Fibroblast of lung (primary cell): ENCODE data around the gene KIRREL3. TPM values are rescaled to one million over a fixed set of nuclear protein-coding genes. Genes with fewer than 3 reads are reported as not detected.

Experiments used
- DNase-seq, 2 donors: peaks; one replicate each; pipeline versions ENCODE4 v3.0.0 to v3.0.0-alpha.2; 2010; ENCODE audit warnings: low read depth in 2 of 2
- H2AFZ ChIP-seq: 2 replicates; pipeline ENCODE4 v1.5.1; 2012; ENCODE audit warnings: low read length, control low read depth, inconsistent platforms
- H3K27ac ChIP-seq: 2 replicates; pipeline ENCODE4 v1.5.1; 2011; ENCODE audit warnings: low read length, control low read depth; ENCODE audit not compliant: insufficient read depth
- H3K27me3 ChIP-seq: 2 replicates; pipeline ENCODE4 v1.5.1; 2011; ENCODE audit warnings: mild to moderate bottlenecking, low read length; ENCODE audit not compliant: control insufficient read depth, insufficient read depth
- H3K36me3 ChIP-seq: 2 replicates; pipeline ENCODE4 v1.5.1; 2011; ENCODE audit warnings: low read length; ENCODE audit not compliant: control insufficient read depth, insufficient read depth
- H3K4me1 ChIP-seq: 2 replicates; pipeline ENCODE4 v1.5.1; 2011; ENCODE audit warnings: low read length; ENCODE audit not compliant: control insufficient read depth, insufficient read depth; ENCODE audit errors: extremely low read depth
- H3K4me2 ChIP-seq: 2 replicates; pipeline ENCODE4 v1.5.1; 2011; ENCODE audit warnings: low read length, control low read depth; ENCODE audit not compliant: insufficient read depth; ENCODE audit errors: extremely low read depth
- H3K4me3 ChIP-seq, 4 experiments: fragments of 200-600 bp in 1 of 4; sonication (generic) in 1 of 4; replicated peaks in 1 of 4; 2 replicates each; pipeline ENCODE4 v1.5.1; 2011 to 2016; ENCODE audit warnings: low read length in 4 of 4, low read depth in 3 of 4, mild to moderate bottlenecking in 3 of 4, control low read depth in 2 of 4, inconsistent platforms in 1 of 4, mixed read lengths in 1 of 4; ENCODE audit not compliant: insufficient read depth in 1 of 4; ENCODE audit errors: control extremely low read depth in 1 of 4
- H3K79me2 ChIP-seq: 2 replicates; pipeline ENCODE4 v1.5.1; 2012; ENCODE audit warnings: mild to moderate bottlenecking, low read length, inconsistent platforms; ENCODE audit not compliant: control insufficient read depth, insufficient read depth
- H3K9ac ChIP-seq: 2 replicates; pipeline ENCODE4 v1.5.1; 2011; ENCODE audit warnings: mild to moderate bottlenecking, low read length, control low read depth; ENCODE audit not compliant: insufficient read depth
- H3K9me3 ChIP-seq: 2 replicates; pipeline ENCODE4 v1.5.1; 2012; ENCODE audit warnings: low read depth, low read length; ENCODE audit not compliant: control insufficient read depth, insufficient read depth
- H4K20me1 ChIP-seq: 2 replicates; pipeline ENCODE4 v1.5.1; 2011; ENCODE audit warnings: low read length; ENCODE audit not compliant: control insufficient read depth, insufficient read depth; ENCODE audit errors: extremely low read depth
- EZH2 ChIP-seq: IDR thresholded peaks from 2 replicates; pipeline ENCODE4 v1.5.1; 2012; ENCODE audit warnings: low read length, control low read depth, mild to moderate bottlenecking; ENCODE audit errors: missing control alignments
- polyA plus RNA-seq, 2 donors: library from polyadenylated mRNA; depleted of rRNA in 1 of 2; stranded (reverse) in 1 of 2; unstranded in 1 of 2; fragments of >200 nt; gene quantifications; 2 replicates each; pipeline ENCODE4 v1.2.1, GENCODE V29; 2011 to 2012; ENCODE audit warnings: missing spikeins in 1 of 2
- total RNA-seq: library from RNA; depleted of rRNA; stranded (reverse); fragments of >200 nt; gene quantifications from 2 replicates; pipeline ENCODE4 v1.2.1, GENCODE V29; 2014
- TF ChIP-seq, protein P1 (sequence below), 2 donors: IDR thresholded peaks in 1 of 2; conservative IDR thresholded peaks in 1 of 2; 1 replicate in 1 of 2; 2 replicates in 1 of 2; pipeline ENCODE4 v1.5.1; 2011 to 2012; ENCODE audit warnings: low read length in 2 of 2, control low read depth in 1 of 2, inconsistent platforms in 1 of 2, low read depth in 1 of 2, mild to moderate bottlenecking in 1 of 2

Gene KIRREL3
- total and polyA plus RNA-seq, 2 donors (not counting 1 experiment from before 2014, with no cell fraction given) = 2.8 to 6.1 TPM

DNA sequence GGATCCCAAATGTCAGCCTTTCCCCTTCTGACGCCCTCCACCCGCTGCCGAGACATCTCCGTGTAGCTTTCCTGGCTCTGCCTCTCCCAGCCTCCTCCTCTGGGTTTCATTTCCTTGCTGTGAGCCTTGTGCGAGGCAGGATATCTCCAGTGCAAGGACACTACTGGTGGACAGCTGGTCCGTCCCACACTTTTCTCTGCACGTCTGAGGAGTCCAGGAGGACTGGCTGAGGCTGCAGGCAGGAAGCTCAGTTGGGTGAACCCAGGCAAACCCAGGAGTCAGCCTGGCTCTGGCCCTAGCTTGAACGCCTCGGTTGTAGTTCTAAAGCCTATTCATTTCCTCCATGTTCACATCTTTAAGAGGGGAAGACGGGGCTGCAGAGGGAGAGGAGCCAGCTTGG lies 499.6 kb downstream of the KIRREL3 start:
- TF ChIP-seq EZH2 = no peak
- TF ChIP-seq, protein P1, sequence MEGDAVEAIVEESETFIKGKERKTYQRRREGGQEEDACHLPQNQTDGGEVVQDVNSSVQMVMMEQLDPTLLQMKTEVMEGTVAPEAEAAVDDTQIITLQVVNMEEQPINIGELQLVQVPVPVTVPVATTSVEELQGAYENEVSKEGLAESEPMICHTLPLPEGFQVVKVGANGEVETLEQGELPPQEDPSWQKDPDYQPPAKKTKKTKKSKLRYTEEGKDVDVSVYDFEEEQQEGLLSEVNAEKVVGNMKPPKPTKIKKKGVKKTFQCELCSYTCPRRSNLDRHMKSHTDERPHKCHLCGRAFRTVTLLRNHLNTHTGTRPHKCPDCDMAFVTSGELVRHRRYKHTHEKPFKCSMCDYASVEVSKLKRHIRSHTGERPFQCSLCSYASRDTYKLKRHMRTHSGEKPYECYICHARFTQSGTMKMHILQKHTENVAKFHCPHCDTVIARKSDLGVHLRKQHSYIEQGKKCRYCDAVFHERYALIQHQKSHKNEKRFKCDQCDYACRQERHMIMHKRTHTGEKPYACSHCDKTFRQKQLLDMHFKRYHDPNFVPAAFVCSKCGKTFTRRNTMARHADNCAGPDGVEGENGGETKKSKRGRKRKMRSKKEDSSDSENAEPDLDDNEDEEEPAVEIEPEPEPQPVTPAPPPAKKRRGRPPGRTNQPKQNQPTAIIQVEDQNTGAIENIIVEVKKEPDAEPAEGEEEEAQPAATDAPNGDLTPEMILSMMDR (conservative IDR thresholded peaks at IDR 0.05 in 1 of 2, IDR thresholded peaks at IDR 0.05 in 1 of 2; ENCODE audit: low read depth in 1 of 2, low read length in 2 of 2) = no peak
- Histone ChIP-seq H3K79me2 (no peaks in the 10 kb centered on the region), H3K27me3 (peaks cover 11% of the 10 kb centered on the region), H3K9ac (no peak overlapping the region), H3K36me3 (no peaks in the 10 kb centered on the region), H4K20me1 (no peaks in the 10 kb centered on the region), H3K27ac (no peak overlapping the region), H3K4me3 (no peak overlapping the region), H3K4me2 (no peak overlapping the region), H2AFZ (no peak overlapping the region), H3K4me1 (no peaks in the 10 kb centered on the region), H3K9me3 (no peaks in the 10 kb centered on the region)
- no peak for DNase-seq

DNA sequence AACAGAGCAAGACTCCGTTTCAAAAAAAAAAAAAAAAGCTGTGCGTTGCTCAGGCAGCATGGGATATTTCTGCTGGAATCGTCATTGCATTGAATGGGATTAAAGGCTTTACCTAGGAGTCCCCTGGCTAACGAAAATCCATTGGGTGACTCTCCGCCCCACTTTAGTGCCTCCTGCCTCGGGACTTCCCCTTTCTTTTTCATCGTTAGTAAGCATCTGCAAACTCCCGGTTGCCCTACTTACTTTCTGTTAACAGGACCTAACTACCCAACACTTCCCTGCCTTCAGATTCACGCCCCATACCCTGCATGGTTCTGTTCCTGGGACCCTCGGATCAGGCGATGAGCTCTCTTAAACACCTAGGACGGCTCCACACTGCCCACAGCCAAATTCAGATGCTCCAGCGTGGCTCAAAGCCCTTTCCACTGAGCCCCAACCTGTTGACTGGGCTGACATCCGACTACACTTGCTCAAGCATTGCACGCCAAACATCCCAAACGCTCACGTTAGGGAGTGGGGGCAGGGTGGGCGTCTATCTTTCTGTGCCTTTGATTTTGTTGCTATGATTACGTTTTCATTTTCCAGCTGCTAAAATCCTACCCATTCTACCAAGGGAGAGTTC lies 501.3 kb downstream of the KIRREL3 start:
- H3K79me2 ChIP-seq = no peaks in the 10 kb centered on the region
- H3K4me3 ChIP-seq = no peak overlapping the region
- no peak overlapping the region for H3K4me2 ChIP-seq
- no peak overlapping the region for H2AFZ ChIP-seq
- H3K4me1 ChIP-seq = no peaks in the 10 kb centered on the region
- no peak for TF ChIP-seq EZH2
- TF ChIP-seq, protein P1 (conservative IDR thresholded peaks at IDR 0.05 in 1 of 2, IDR thresholded peaks at IDR 0.05 in 1 of 2; ENCODE audit: low read depth in 1 of 2, low read length in 2 of 2) = no peak
- H3K27me3 ChIP-seq = peaks cover 11% of the 10 kb centered on the region
- H3K36me3 ChIP-seq = no peaks in the 10 kb centered on the region
- H3K9ac ChIP-seq = no peak overlapping the region
- H3K27ac ChIP-seq = no peak overlapping the region
- no peaks in the 10 kb centered on the region for H3K9me3 ChIP-seq
- no peaks in the 10 kb centered on the region for H4K20me1 ChIP-seq
- DNase-seq = no peak

DNA sequence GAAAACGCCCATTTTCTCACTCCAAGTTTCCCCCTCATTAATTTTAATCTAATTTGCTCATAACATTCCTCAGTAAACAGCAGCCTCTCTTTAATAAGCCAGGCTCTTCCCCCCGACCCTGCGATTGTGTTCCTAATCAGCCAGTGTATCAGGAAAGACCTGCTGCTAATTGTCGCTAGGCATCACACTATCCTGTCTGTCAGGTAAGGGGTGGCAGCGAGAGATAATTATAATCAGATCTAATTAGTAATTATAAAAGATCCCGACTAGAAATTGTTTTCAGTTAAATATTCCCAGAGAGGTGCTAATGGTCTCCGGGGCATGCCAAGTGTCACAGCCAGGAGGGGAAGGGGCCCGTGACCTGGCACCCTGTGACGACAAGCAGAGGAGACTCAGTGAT lies 502.3 kb downstream of the KIRREL3 start:
- Histone ChIP-seq H3K4me3 (no peak overlapping the region), H3K79me2 (no peaks in the 10 kb centered on the region), H3K36me3 (no peaks in the 10 kb centered on the region), H3K9ac (no peak overlapping the region), H2AFZ (no peak overlapping the region), H3K4me2 (no peak overlapping the region), H3K4me1 (no peaks in the 10 kb centered on the region), H4K20me1 (no peaks in the 10 kb centered on the region), H3K9me3 (no peaks in the 10 kb centered on the region), H3K27me3 (peaks cover 11% of the 10 kb centered on the region), H3K27ac (no peak overlapping the region)
- no peak for TF ChIP-seq EZH2
- TF ChIP-seq, protein P1 (conservative IDR thresholded peaks at IDR 0.05 in 1 of 2, IDR thresholded peaks at IDR 0.05 in 1 of 2; ENCODE audit: low read depth in 1 of 2, low read length in 2 of 2) = no peak
- no peak for DNase-seq
